GM23338 (cell line): Measurements from ENCODE around the gene CDH4.

Experiments
- CTCF ChIP-seq, 2 experiments: fragments of 200-600 bp in 1 of 2; sonication (generic) in 1 of 2; conservative IDR thresholded peaks; 2 replicates each; pipeline versions ENCODE4 v1.5.1 to v1.6.1; 2016 to 2017; ENCODE audit warnings: antibody characterized with exemption in 2 of 2, low read depth in 2 of 2, mild to moderate bottlenecking in 2 of 2, moderate library complexity in 1 of 2
- ETS1 ChIP-seq: IDR thresholded peaks from 2 replicates; pipeline ENCODE4 v1.6.1; 2016; ENCODE audit warnings: antibody characterized with exemption
- EZH2 ChIP-seq: fragments of 200-600 bp; sonication (generic); IDR thresholded peaks from one replicate; pipeline ENCODE4 v1.8.0; 2017; ENCODE audit warnings: antibody characterized with exemption, mild to moderate bottlenecking, low read depth; ENCODE audit not compliant: unreplicated experiment
- JUNB ChIP-seq: IDR thresholded peaks from one replicate; pipeline ENCODE4 v1.6.1; 2016; ENCODE audit warnings: antibody characterized with exemption; ENCODE audit not compliant: unreplicated experiment
- POLR2AphosphoS5 ChIP-seq: IDR thresholded peaks from 2 replicates; pipeline ENCODE4 v1.6.1; 2016; ENCODE audit warnings: antibody characterized with exemption, low read depth
- REST ChIP-seq: IDR thresholded peaks from one replicate; pipeline ENCODE4 v1.6.1; 2018; ENCODE audit warnings: antibody characterized with exemption; ENCODE audit not compliant: unreplicated experiment
- ZNF462 ChIP-seq: fragments of 250-450 bp; sonication (Bioruptor Pico); IDR thresholded peaks from 2 replicates; pipeline ENCODE4 v1.5.0; 2020; ENCODE audit warnings: mild to moderate bottlenecking, moderate library complexity

- no peak for TF ChIP-seq JUNB
- no peak for TF ChIP-seq CTCF (conservative IDR thresholded peaks at IDR 0.05; ENCODE audit: low read depth in 2 of 2)
- no peak for TF ChIP-seq REST
- TF ChIP-seq EZH2: no peak
- no peak for TF ChIP-seq POLR2AphosphoS5
- no peak for TF ChIP-seq ZNF462 (CRISPR knock-in tag)
- TF ChIP-seq ETS1: no peak
These were observed 589.9 kb downstream of the CDH4 start for GRCh38 chr20:61841966-61842365.
